Measurements from ENCODE around the gene CCRL2.
"Not testable (repeated sequence)": the region's sequence is repeated elsewhere in the genome, so short reads cannot be mapped to it uniquely, and the experiment has no call there.

The CCRL2 gene

DNA sequence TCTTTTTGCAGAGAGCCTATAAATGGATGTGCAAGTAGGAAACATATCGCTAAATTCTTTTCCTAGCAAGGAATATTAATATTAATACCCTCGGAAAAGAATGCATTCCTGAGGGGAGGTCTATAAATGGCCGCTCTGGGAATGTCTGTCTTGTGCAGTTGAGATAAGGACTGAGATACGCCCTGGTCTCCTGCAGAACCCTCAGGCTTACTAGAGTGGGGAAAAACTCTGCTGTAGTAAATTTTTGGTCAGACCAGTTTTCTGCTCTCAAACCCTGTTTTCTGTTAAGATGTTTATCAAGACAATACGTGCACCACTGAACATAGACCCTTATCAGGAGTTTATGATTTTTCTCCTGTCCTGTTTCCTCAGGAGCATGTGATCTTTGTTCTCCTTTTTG, 24.8 kb downstream of the CCRL2 start:
- DNase-seq = not testable (repeated sequence)

- not testable (repeated sequence) for DNase-seq
Measured at GRCh38 chr3:46433118-46433517, 26.1 kb downstream of the CCRL2 start.

GRCh38 chr3:46433841-46434240, 26.8 kb downstream of the CCRL2 start:
- no peak for DNase-seq

- DNase-seq = no peak
Measured at GRCh38 chr3:46435081-46435726, 28.1 kb downstream of the CCRL2 start.

DNA sequence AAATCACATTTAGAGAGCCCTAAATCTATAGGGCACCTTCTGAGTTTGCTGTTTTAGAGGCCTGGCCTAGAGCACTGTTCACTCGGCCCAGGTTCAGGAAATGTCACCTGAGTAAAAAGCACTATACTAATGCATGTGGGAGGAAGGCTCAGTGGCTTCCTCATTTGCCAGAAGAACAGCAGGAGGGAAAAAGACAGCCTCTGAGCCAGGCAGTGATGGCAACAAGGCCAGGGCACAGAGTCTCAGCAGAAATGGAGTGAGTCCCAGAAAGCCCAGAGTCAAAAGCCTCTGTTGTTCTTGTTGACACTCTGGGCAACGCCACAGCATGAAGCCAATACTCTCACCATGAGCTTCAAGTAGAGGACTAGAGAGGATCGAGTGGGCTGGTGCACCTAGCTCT, 31.8 kb downstream of the CCRL2 start:
- no peak for DNase-seq

DNA sequence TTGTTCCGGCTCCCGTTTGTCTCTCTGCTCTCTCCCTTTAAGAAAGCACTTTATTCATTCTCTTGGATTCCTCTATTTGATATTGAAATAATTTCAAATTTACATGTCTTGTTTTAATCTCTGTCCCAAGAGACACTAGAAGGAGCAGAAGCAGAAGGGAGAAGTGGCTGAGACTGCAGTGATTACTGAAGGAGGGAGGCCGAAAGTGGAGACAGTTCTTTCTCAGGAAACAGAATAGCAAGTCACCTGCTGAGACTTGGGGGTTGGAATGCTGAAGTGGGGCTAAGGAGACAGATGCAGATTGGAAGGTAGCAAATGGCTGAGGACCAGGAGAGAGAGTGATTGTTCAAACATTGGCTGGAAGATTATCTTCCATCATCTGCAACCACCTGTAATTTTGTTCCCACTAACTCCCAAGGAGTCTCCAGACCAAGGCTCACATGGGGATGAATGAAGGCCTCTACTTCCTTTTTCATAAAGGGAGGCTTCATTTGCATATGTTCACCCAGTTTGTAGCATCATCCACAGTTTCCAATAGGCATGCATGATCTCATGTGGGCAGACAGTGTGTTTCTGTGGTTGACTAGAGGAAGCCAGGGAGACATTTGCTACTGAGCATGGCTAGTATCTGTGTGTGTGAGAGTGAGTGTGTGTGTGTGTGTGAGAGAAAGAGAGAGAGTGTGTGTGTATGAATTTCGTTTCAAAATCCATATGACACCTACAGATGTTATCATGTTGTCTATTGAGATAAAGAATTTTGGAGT, 33.7 kb downstream of the CCRL2 start:
- no peak for DNase-seq

GRCh38 chr3:46442576-46443530, 35.8 kb downstream of the CCRL2 start:
- DNase-seq = peak; percentile 34

- DNase-seq = no peak
Measured at GRCh38 chr3:46447228-46447985, 40.3 kb downstream of the CCRL2 start.

- DNase-seq = no peak
Measured at GRCh38 chr3:46448721-46449120, 41.7 kb downstream of the CCRL2 start.

DNA sequence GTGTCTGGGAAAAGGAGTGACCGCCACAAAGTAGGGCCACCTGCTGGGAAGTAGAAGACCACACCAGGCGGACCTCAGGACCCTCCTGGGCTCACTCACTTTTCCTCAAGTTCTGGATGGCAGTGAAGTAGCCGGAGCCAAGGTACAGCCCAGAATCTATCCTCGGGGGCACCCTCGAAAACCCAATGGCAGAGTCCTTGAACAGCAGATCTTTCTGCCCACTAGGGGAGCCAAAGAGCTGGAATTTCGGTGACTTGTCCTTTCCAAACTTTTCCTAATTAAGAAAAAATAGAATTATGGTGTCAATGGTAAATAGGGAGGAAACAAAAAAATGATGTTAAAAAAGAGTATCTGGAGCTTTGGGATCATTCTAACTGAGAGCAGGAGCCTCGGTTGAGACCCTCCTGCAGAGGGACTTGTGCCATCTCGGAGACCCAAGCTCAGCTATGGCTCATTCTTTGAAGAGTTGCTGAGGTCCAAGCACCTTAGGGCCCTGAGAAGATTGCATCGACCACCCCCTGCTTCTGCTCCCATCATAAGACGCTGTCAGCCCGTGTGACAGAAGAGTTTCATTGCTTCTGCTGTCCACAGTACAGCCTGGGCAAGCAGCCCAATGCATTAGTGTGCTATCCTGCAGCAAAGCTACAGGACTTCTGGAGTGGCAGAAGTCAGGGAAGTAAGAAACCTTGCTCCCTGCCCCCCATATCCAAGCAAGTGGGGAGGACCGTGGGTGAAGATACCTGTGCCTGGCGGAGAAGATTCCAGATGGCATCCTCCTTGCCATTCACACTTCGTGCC, 42.9 kb downstream of the CCRL2 start:
- DNase-seq = no peak

GRCh38 chr3:46453526-46454208, 46.6 kb downstream of the CCRL2 start:
- no peak for DNase-seq

DNA sequence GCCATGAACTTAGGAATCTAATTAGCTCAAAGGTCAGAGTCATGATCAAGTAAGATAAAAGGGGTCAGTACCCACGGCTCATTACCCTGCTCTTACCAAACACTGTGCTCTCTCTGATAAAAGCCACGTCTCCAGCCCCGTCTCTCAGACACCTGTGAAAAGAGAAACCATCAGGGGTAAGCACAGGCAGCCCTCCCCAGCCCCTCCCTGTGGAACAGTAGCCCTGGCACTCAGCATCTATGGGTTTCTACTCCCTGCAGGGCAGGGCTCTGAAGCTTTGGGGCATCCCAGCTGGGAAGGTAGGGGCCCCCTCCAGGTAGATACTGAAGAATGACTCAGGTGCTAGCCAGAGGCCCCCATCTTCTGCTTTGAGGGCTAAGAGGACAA, 47.1 kb downstream of the CCRL2 start:
- no peak for DNase-seq

- no peak for DNase-seq
Measured at GRCh38 chr3:46454606-46455005, 47.5 kb downstream of the CCRL2 start.

DNA sequence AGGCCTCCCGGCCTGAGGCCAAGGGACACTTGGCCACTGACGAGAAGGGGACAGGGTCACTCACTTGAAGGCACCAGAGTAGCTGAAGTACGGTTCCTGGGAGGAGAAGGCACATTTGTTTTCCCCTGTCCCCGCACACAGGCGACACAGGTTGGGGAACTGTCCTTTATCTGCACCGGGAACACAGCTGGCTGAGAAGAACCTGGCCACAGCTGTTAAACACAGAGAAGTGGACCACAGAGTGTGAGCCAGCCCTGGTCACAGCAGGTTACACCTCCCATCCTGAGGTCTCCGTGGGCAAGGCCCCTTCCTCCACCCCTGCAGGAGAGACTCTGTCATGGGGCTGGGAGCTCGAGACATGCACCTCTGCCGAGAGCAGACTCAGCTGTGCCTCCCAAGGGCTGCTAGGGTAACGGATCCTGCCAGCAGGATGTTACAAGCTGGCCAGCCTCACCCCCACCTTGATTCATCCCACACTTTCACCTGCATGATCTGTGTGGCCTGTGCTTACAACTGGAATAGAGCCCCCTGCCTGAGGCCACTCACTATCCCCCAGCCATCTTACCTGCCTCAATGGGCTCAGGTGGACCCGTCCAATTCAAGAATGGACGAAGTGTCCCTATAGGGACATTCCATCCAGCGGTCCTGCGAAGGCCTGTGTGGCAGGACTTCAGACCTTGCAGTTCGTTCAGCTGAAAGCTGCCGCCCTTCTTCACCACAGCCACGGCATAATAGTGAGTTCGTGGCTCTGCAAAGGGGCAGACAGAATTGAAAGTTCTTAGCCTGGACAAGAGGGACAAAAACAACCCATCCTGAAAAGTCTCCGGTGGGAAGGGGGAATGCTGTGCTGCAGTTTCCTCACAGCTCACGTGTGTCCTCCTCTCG, 48.4 kb downstream of the CCRL2 start:
- no peak for DNase-seq

DNA sequence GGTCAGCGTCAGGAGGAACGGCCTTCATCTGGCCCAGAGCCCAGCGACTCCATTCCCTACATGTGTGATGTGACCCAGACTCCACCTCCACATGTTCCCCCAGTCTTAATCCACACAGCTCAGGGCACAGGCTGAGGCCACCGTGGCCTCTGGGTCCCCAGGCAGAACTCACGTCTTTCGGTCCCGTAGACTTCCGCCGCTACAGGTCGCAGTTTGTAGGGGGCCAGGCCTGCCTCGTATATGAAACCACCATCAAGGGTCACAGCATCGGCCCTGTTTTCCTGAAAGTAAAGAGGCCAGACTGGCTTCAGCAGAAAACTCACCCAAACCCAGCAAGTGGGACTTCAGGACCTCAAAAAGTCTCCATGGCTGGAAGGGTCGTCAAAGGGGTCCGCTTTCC, 49.1 kb downstream of the CCRL2 start:
- no peak for DNase-seq

All from NCI-H510A treated with DMSO at 0.1 percent for 48 hours (cell line).